ENCODE results near the gene ZNF213. TPM values are rescaled to one million over a fixed set of nuclear protein-coding genes. Genes with fewer than 3 reads are reported as not detected.

ZNF213 gene
- polyA plus RNA-seq, 1 donor (not counting 4 experiments of a cell fraction or from before 2014, with no cell fraction given): 0.51 TPM

DNA sequence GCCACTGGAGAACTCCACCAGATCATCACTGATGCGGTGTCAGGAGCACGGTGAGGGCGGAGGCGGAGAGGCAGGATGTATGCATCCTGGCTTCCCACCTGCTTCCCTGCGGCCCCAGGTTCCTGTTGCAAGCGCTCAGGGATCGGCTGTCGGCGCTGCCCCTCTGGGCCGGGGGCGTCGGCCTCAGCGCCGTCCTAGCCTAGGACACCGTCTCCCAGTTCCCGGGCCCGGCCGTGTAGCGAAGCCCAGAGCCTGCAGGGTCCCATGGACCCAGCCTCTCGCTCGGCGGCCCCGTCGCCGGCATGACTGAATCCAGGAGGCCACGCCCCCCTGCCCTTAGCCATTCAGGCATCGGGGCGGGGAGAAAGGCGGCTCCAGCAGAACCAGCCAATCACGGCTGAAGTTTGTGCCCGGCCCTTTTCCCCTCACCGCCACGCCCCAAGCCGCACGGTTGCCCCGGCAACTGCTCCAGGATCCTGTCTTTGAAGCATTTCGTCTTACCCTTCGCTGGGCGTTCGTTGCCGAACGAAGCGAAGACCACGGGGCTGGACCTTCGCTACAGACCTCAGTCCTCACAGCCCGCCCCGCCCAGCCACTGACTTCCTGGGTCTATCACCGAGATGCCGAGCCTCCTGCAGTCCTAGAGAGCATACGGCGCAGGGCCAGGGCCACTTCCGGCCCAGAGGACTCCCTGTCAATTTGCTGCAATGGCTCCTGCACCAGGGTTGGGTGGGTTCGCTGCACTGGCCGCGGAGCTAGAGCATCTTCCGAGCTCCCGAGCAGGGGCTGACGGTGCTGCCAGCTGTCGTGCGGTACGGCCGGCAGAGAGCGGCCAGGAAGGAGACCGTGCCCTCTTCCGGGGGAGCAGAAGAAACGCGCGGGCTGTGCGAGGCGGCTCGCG, 10.6 kb upstream of the ZNF213 start:
- Histone ChIP-seq H4K20me1 (ENCODE audit: control insufficient read depth, extremely low read depth, insufficient read depth, low read length) (no peaks in the 10 kb centered on the region), H3K27me3 (ENCODE audit: control insufficient read depth, extremely low read depth, insufficient read depth, low read length) (no peaks in the 10 kb centered on the region), H3K79me2 (ENCODE audit: control insufficient read depth, insufficient read depth, low read length) (no peaks in the 10 kb centered on the region), H3K9me1 (ENCODE audit: control insufficient read depth, extremely low read depth, insufficient read depth, low read length) (no peaks in the 10 kb centered on the region), H3K9me3 (ENCODE audit: control insufficient read depth, low read depth, low read length) (no peaks in the 10 kb centered on the region), H3K4me3 (ENCODE audit: control insufficient read depth in 2 of 3, extremely low read depth in 1 of 3, insufficient read depth in 2 of 3, low read depth in 1 of 3, low read length in 3 of 3) (peak overlapping the region; percentile 63 to 90 (median 79)), H3K4me2 (ENCODE audit: control insufficient read depth, extremely low read depth, insufficient read depth, low read depth, low read length) (peak overlapping the region; percentile 79), H3K36me3 (ENCODE audit: control insufficient read depth in 2 of 2, extremely low read depth in 1 of 2, insufficient read depth in 2 of 2, low read length in 2 of 2) (peaks cover 3 to 12% of the 10 kb centered on the region in 2 experiments), H3K4me1 (ENCODE audit: control insufficient read depth, extremely low read depth, insufficient read depth, low read length) (peaks cover 29% of the 10 kb centered on the region), H2AFZ (ENCODE audit: control insufficient read depth, low read length) (peak overlapping the region; percentile 95), H3K27ac (ENCODE audit: control insufficient read depth, insufficient read depth, low read length) (peak overlapping the region; percentile 64), H3K9ac (ENCODE audit: control insufficient read depth, extremely low read depth, insufficient read depth, low read length) (peak overlapping the region; percentile 74)
- FAIRE-seq (peak; percentile 51), DNase-seq (ENCODE audit: low read depth, low spot score) (peak; percentile 63)
- TF ChIP-seq EZH2 (IDR thresholded peaks at IDR 0.05; ENCODE audit: low read length) (no peak), CTCF (optimal IDR thresholded peaks at IDR 0.05 in 1 of 3, IDR thresholded peaks at IDR 0.05 in 1 of 3, conservative IDR thresholded peaks at IDR 0.05 in 1 of 3; ENCODE audit: extremely low read depth in 1 of 3, insufficient read depth in 2 of 3, low read length in 3 of 3) (peak; percentile 10 to 32 (median 25))
- dilution Hi-C loops (cut with MboI; ENCODE audit: extremely low pct_ligation_motif_present, low sequenced_read_pairs): no loop called here

GRCh38 chr16:3127745-3128144, 7.1 kb upstream of the ZNF213 start:
- H3K27ac ChIP-seq (ENCODE audit: control insufficient read depth, insufficient read depth, low read length): no peak overlapping the region
- TF ChIP-seq EZH2 (IDR thresholded peaks at IDR 0.05; ENCODE audit: low read length) (no peak), CTCF (optimal IDR thresholded peaks at IDR 0.05 in 1 of 3, IDR thresholded peaks at IDR 0.05 in 1 of 3, conservative IDR thresholded peaks at IDR 0.05 in 1 of 3; ENCODE audit: extremely low read depth in 1 of 3, insufficient read depth in 2 of 3, low read length in 3 of 3) (no peak)
- H3K79me2 ChIP-seq (ENCODE audit: control insufficient read depth, insufficient read depth, low read length): peaks cover 8% of the 10 kb centered on the region
- H3K27me3 ChIP-seq (ENCODE audit: control insufficient read depth, extremely low read depth, insufficient read depth, low read length): no peaks in the 10 kb centered on the region
- FAIRE-seq (no peak), DNase-seq (ENCODE audit: low read depth, low spot score) (no peak)
- peaks cover 37% of the 10 kb centered on the region for H3K4me1 ChIP-seq (ENCODE audit: control insufficient read depth, extremely low read depth, insufficient read depth, low read length)
- H4K20me1 ChIP-seq (ENCODE audit: control insufficient read depth, extremely low read depth, insufficient read depth, low read length): no peaks in the 10 kb centered on the region
- H3K9me1 ChIP-seq (ENCODE audit: control insufficient read depth, extremely low read depth, insufficient read depth, low read length): no peaks in the 10 kb centered on the region
- H3K9me3 ChIP-seq (ENCODE audit: control insufficient read depth, low read depth, low read length): no peaks in the 10 kb centered on the region
- no peak overlapping the region for H3K9ac ChIP-seq (ENCODE audit: control insufficient read depth, extremely low read depth, insufficient read depth, low read length)
- no peak overlapping the region for H2AFZ ChIP-seq (ENCODE audit: control insufficient read depth, low read length)
- peaks cover 5 to 8% of the 10 kb centered on the region in 2 experiments for H3K36me3 ChIP-seq (ENCODE audit: control insufficient read depth in 2 of 2, extremely low read depth in 1 of 2, insufficient read depth in 2 of 2, low read length in 2 of 2)
- H3K4me3 ChIP-seq (ENCODE audit: control insufficient read depth in 2 of 3, extremely low read depth in 1 of 3, insufficient read depth in 2 of 3, low read depth in 1 of 3, low read length in 3 of 3): no peak overlapping the region
- H3K4me2 ChIP-seq (ENCODE audit: control insufficient read depth, extremely low read depth, insufficient read depth, low read depth, low read length): peak overlapping the region; percentile 55
- dilution Hi-C loops (cut with MboI; ENCODE audit: extremely low pct_ligation_motif_present, low sequenced_read_pairs): no loop called here

Measured in keratinocyte (primary cell).